Measurements from ENCODE around the gene XAB2.

XAB2 gene

GRCh38 chr19:7632340-7633203, 3.2 kb upstream of the XAB2 start:
- DNase-seq: no peak

DNA sequence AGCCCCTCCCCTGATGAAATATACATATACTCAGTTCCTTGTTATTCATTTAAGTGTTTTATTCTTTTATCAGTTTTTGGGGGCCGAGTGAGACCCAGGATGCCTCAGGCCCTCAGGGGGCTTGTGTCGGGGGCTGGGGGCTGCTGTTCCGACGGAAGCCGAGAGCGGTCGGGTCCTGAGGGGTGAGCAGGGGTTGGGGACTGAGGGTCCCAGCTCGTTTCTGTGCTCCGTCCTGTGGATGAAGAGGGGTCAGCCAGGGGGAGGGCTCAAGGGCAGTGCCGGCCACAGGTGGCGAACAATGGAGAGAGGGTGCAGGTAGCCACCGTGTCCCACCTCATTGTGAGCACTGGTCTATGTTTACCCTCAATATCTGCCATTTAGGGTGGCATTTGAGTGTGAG, 2.2 kb upstream of the XAB2 start:
- DNase-seq: no peak

- no peak for DNase-seq
Observed at GRCh38 chr19:7628589-7629311, 595 bp downstream of the XAB2 start.

DNA sequence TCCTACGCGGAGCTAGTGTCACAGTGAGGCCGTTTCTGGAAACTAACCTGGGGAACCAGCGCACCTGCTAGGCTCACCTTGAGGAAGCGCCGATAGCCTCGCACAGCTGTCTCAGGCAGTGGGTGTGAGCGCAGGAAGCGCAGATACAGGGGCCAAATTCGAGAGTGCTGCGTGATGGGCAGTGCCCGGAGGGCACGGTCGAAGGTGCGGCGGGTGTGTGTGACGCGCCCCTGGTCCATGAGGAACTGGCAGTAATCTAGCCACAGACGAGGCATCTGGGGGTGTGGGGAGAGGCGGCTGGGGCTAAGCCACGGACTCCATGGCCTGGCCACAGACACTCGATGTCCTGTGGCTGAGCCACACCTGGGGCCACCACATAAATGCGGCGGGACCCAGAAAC, 2.2 kb downstream of the XAB2 start:
- DNase-seq: no peak

DNA sequence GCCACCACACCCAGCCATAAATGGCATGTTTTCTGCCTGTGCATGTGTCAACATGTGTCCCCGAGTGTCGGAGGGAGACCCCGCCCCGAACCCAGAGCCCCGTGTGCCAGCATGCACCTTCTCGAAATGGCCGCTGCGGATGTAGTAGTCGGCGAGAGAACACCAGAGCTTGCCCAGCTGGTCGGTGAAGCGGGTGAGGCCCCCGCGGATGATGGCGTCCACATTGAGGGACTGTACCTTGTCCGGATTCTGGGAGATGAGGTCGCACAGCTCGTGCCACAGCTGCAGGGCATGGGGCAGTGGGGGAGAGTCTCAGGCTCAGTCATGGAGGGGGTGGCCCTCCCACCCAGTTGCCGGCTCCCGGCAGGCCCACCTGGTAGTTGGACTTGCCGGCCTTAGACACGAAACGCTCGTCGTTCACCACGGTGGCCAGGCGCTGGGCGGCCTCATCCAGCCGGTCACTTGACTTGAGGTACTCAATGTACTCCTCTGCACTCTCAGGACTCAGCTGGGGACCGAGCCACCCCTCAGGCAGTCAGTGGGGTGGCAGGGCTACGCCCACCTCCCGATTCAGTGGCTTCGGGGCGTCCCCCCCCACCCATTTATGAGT, 3.5 kb downstream of the XAB2 start:
- DNase-seq: no peak

GRCh38 chr19:7624810-7625209, 4.5 kb downstream of the XAB2 start:
- no peak for DNase-seq

GRCh38 chr19:7623725-7624603, 5.4 kb downstream of the XAB2 start:
- DNase-seq: no peak

DNA sequence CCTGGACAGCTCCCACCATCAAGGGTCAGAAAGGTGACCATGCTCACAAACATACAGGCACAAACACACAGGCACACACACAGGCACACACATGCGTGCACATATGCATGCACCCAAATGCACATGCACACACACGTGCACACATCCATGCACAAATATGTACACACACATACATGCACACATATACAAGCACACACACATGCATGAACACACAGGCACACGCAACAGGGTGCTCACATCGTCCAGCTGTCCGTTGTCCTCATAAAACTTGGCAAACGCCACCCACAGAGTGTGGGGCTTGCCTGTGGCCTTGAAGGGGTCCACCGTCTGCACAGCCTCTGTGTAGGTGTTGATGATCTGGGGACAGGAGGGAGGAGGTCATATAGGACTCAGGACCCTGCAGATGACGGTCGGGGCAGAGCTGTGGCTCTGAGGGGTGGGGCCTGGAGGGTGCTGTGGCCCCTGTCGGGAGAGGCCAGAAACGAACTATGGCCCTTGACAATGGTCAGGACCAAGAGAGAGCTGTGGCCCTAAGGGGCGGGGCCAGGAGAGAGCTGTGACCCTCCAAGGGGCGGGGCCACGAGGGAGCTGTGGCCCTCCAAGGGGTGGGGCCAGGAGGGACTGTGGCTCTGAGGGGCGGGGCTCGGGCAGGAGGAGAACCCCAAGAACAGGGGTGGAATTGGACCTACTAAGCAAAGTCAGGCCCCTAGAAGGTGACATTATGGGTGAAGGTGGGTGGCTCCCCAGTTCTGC, 6.2 kb downstream of the XAB2 start:
- DNase-seq: no peak

DNA sequence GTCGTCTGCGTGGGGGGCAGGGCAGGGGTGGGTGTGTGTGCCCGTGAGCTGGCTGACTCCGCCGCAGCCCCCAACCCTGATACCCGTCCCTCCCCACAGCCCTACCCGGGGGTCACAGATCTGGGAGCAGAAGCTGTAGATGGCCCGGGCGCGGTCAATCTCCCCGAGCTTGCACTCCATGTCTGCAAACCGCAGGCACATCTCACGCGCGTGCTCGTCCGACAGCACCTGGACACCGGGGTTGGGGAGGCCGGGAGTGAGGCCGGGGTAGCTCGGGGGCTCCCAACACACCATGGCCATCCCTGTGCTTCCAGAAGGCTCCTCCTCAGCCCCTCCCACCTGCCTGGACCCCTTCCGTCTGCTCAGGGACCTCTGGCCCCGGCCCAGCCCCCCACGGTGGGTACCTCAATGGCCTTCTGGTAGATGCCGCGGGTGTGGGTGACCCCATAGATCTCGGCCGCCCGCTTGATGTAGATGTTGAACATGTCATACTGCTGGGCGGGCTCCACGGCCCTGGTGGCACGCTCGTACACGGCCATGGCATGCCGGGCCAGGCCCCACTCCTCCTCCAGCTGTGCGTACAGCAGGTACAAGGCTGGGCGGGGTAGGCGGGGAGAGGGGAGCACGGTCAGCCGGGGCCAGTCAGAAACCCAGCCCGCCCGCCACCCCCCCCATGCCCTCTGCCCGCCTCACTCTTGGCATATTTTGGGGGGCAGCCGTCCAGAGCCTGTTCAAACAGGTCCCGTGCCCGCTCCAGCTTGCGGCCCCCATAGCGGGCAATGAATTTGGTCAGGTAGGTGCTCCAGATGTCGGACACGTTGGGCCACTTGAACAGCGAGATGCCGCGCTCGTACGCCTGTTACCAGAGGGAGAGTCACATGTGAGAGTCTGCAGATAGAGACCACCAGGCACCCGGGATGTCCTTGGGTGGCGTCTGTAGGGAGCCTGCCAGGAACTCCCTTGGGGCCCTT, 8.6 kb downstream of the XAB2 start:
- DNase-seq: no peak

DNA sequence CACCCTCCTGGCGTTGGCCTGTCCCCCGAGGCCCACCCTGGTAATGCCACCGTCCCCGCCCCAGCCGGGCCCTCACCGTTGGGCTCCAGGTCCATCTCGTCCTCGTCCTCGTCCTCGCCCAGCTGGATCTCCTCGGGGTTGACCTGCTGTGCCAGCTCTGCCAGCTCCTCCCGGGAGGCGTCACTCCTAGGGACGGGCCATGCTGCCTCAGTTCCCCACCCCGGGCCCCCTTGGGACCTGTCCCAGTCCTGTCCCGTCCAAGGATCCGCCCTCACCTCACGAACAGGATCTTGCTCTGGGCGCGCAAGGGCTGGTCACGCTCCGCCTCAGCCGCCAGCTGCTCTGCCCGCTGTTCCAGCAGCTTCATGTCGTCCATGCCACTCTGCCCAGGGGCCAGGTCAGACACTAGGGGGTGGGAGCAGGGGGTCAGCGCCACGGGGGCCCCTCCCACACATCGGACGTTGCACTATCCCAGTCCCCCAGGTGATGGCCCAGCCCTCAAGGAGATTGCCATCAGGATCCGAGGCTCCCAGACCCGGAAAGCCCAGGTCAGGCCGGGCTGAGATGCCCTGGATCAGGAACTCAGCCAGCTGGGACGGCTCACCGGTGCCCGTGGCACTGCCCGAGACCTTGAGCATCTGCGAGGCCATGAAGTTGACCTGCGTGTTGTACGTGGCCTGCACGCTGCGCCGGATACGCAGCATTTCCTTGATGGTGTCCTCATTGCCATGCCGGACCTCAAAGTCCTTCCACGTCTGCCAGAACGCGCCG, 9.5 kb downstream of the XAB2 start:
- no peak for DNase-seq

DNA sequence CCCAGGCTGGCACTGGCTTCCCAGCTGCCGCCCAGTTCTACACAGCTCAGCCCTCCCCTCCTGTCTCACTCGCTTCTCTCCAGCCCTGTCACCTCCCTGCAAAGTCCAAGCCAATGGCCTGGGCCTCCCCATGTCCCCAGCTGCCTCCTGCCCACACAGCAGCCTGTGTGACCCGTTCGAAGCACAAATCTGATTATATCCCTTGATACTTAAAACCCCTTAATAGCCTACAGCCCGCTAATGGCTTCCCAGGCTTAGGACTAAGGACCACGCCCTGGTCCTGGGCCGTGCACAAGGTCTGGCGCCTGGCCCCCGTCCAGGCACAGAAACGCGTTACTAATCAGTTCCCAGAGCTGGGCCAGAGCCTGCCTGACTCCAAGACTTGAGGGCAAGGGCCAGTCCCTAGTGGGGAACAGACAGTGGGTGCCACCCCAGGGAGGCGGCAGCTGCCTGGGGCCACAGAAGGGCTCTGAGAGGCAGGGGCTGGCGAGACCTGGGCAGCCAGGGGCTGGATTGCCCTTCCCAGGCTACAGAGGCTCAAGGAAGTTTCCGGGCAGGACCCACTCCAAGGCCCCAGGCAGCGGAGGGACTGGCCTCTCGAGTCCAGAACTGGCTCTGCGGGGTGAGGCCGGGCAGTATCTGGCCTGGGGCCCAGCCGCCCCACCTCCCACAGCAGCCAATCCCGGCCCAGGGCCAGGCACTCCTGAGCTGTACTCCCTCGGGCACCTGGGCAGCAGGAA, 10.4 kb downstream of the XAB2 start:
- DNase-seq: no peak

GRCh38 chr19:7618348-7618747, 11.0 kb downstream of the XAB2 start:
- no peak for DNase-seq

DNA sequence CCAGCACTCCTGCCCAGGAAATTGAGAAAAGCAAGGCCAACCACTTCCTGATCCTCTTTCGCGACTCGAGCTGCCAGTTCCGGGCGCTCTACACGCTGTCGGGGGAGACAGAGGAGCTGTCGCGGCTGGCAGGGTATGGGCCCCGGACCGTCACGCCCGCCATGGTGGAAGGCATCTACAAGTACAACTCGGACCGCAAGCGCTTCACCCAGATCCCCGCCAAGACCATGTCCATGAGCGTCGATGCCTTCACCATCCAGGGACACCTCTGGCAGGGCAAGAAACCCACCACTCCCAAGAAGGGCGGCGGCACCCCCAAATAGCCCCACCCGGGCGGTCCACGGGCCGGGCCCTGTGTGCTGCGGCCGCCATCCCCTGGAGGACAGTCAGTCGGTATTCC, 11.6 kb downstream of the XAB2 start:
- no peak for DNase-seq

DNA sequence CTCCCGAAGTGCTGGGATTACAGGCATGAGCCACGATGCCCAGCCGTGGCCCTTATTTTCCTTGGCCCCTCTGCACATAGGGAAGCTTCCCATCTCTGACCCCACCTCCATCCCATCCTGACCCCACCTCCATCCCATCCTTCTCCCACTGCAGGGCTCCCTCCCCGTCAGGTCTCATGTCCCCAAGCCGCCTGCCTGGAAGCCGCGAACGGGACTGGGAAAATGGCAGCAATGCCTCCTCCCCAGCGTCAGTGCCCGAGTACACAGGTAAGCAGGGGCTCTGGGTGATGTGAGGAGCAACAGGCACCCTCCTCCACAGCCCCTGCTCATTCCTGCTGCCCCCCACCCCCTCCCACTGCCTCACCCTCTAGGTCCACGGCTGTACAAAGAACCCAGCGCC, 12.2 kb downstream of the XAB2 start:
- no peak for DNase-seq

DNA sequence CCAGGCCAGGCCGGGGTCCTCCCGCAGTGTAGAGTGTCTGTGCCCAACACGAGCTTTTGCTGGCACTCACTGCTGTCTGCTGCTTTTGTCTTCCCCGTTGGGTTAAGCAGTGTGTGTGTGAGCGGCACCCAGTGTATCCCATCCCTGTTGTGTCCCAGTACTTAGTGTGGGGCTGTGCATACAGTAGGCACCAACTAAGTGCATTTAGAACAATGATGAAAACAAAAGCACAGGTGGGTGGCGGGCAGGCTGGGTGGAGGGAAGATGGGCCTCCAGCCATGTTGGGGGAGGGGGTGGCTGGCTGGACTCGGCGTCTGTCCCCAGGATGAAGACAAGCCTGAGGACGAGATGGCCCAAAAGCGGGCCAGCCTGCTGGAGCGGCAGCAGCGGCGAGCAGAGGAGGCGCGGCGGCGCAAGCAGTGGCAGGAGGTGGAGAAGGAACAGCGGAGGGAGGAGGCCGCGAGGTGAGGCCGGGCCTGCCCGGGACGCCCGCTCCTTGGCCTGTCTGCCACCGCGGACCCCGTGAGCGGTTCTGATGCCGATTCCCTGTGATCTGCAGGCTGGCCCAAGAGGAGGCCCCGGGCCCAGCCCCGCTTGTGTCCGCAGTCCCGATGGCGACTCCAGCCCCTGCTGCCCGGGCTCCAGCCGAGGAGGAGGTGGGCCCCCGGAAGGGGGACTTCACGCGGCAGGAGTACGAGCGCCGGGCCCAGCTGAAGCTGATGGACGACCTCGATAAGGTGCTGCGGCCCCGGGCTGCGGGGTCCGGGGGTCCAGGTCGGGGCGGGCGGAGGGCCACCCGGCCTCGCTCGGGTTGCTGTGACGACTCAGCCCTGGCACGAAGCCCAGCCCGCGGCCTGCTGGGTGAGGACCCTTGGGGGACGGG, 14.2 kb downstream of the XAB2 start:
- DNase-seq: no peak

DNA sequence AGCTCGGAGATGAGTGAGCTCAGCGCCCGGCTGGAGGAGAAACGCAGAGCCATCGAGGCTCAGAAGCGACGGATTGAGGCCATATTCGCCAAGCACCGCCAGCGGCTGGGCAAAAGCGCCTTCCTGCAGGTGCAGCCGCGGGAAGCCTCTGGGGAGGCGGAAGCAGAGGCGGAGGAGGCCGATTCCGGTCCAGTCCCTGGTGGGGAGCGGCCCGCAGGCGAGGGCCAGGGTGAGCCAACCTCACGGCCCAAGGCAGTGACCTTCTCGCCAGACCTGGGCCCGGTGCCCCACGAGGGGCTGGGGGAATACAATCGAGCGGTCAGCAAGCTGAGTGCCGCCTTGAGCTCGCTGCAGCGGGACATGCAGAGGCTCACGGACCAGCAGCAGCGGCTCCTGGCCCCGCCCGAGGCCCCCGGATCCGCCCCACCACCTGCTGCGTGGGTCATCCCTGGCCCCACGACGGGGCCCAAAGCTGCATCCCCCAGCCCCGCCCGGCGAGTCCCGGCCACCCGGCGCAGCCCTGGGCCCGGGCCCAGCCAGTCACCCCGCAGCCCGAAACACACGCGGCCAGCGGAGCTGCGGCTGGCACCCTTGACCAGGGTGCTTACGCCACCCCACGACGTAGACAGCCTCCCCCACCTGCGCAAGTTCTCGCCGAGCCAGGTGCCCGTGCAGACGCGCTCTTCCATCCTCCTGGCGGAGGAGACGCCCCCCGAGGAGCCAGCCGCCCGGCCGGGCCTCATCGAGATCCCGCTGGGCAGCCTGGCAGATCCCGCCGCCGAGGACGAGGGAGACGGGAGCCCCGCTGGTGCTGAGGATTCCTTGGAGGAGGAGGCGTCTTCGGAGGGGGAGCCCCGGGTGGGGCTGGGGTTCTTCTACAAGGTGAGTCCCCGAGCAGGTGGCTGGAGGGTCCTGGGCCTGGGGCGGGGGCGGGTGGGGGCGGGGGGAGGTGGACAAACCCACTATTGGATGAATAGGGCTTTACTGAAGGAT, 16.8 kb downstream of the XAB2 start:
- no peak for DNase-seq
